ENCODE measurements around the gene MCC. TPM values are rescaled to one million over a fixed set of nuclear protein-coding genes. Genes with fewer than 3 reads are reported as not detected.

The MCC gene
- total and polyA plus RNA-seq, 4 donors = 1.6 to 38.6 (median 11.2) TPM

DNA sequence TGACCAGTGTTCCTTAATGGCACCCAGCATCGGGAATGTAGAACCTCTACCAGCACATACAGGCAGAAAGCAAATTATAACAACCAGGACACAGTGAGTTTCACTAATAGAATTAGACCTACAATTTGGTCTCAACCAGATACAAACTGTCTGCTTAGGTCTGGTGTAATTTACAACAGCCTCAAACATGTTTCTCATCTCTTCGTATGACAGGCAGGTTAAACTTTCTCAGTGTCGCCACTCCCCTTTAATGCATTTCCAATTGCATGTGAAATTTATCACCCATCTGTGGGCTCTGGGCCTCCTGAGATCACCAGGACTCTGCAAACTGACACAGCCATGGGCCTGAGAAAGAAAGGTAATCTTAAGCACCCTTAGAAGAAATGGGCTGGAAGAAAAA is 293.0 kb downstream of the MCC start:
- Histone ChIP-seq H3K4me3 (no peak overlapping the region), H3K27ac (ENCODE audit: low read depth in 1 of 2, low read length in 1 of 2) (no peak overlapping the region), H3K4me1 (ENCODE audit: control insufficient read depth in 5 of 5, insufficient read depth in 5 of 5, low read length in 5 of 5) (peaks cover 0 to 11% (median 4%) of the 10 kb centered on the region in 5 donors), H3K9ac (ENCODE audit: insufficient read depth in 1 of 2, low read length in 2 of 2) (no peak overlapping the region), H3K36me3 (ENCODE audit: control insufficient read depth in 4 of 4, insufficient read depth in 4 of 4, low read length in 4 of 4) (peaks cover 0 to 1% (median 0%) of the 10 kb centered on the region in 4 donors), H3K9me3 (ENCODE audit: control insufficient read depth in 4 of 4, insufficient read depth in 3 of 4, low read length in 3 of 4) (peaks cover 0 to 3% (median 0%) of the 10 kb centered on the region in 4 donors), H3K27me3 (ENCODE audit: control insufficient read depth in 3 of 3, insufficient read depth in 3 of 3, low read length in 2 of 3) (no peaks in the 10 kb centered on the region)
- TF ChIP-seq, protein P1, sequence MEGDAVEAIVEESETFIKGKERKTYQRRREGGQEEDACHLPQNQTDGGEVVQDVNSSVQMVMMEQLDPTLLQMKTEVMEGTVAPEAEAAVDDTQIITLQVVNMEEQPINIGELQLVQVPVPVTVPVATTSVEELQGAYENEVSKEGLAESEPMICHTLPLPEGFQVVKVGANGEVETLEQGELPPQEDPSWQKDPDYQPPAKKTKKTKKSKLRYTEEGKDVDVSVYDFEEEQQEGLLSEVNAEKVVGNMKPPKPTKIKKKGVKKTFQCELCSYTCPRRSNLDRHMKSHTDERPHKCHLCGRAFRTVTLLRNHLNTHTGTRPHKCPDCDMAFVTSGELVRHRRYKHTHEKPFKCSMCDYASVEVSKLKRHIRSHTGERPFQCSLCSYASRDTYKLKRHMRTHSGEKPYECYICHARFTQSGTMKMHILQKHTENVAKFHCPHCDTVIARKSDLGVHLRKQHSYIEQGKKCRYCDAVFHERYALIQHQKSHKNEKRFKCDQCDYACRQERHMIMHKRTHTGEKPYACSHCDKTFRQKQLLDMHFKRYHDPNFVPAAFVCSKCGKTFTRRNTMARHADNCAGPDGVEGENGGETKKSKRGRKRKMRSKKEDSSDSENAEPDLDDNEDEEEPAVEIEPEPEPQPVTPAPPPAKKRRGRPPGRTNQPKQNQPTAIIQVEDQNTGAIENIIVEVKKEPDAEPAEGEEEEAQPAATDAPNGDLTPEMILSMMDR (IDR thresholded peaks at IDR 0.05; ENCODE audit: control extremely low read depth, extremely low read depth) = no peak
- ATAC-seq (ENCODE audit: insufficient read depth, low FRiP score) (no peak), DNase-seq (no peak)
- WGBS, 2 donors = 95% methylated on average over 3 of the region's 3 CpGs

DNA sequence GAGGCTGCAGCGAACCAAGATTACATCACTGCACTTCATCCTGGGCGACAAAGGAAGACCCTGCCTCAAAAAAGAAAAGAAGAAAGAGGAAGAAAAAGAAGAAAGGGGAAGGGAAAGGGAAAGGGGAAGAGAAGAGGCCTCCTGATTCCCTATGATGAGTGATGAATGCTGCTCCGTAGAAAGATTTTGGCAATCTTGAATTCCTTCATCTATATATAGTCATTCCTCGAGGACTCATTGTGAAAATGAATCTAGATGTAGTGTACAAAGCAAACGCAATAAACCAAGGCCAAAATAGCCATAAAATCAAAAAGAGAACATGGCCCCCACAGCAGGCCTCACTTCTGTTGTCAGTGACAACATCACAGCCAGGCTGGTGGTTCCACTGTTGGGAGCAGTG is 293.7 kb downstream of the MCC start:
- Histone ChIP-seq H3K36me3 (ENCODE audit: control insufficient read depth in 4 of 4, insufficient read depth in 4 of 4, low read length in 4 of 4) (peaks cover 0 to 1% (median 0%) of the 10 kb centered on the region in 4 donors), H3K4me3 (no peak overlapping the region), H3K4me1 (ENCODE audit: control insufficient read depth in 5 of 5, insufficient read depth in 5 of 5, low read length in 5 of 5) (peaks cover 0 to 9% (median 2%) of the 10 kb centered on the region in 5 donors), H3K27ac (ENCODE audit: low read depth in 1 of 2, low read length in 1 of 2) (no peak overlapping the region), H3K9me3 (ENCODE audit: control insufficient read depth in 4 of 4, insufficient read depth in 3 of 4, low read length in 3 of 4) (peaks cover 0 to 3% (median 0%) of the 10 kb centered on the region in 4 donors), H3K9ac (ENCODE audit: insufficient read depth in 1 of 2, low read length in 2 of 2) (no peak overlapping the region), H3K27me3 (ENCODE audit: control insufficient read depth in 3 of 3, insufficient read depth in 3 of 3, low read length in 2 of 3) (no peaks in the 10 kb centered on the region)
- TF ChIP-seq, protein P1 (IDR thresholded peaks at IDR 0.05; ENCODE audit: control extremely low read depth, extremely low read depth) = no peak
- DNase-seq = no peak
- 62 to 77% methylated on average over 5 of the region's 5 CpGs for WGBS, 2 donors
- ATAC-seq (ENCODE audit: insufficient read depth, low FRiP score) = no peak

- TF ChIP-seq, protein P1 (IDR thresholded peaks at IDR 0.05; ENCODE audit: control extremely low read depth, extremely low read depth) = no peak
- H3K27ac ChIP-seq (ENCODE audit: low read depth in 1 of 2, low read length in 1 of 2) = no peak overlapping the region
- DNase-seq (no peak), ATAC-seq (ENCODE audit: insufficient read depth, low FRiP score) (no peak)
- peaks cover 0 to 3% (median 0%) of the 10 kb centered on the region in 4 donors for H3K9me3 ChIP-seq (ENCODE audit: control insufficient read depth in 4 of 4, insufficient read depth in 3 of 4, low read length in 3 of 4)
- no peaks in the 10 kb centered on the region for H3K27me3 ChIP-seq (ENCODE audit: control insufficient read depth in 3 of 3, insufficient read depth in 3 of 3, low read length in 2 of 3)
- H3K9ac ChIP-seq (ENCODE audit: insufficient read depth in 1 of 2, low read length in 2 of 2) = no peak overlapping the region
- peaks cover 0 to 5% (median 0%) of the 10 kb centered on the region in 5 donors for H3K4me1 ChIP-seq (ENCODE audit: control insufficient read depth in 5 of 5, insufficient read depth in 5 of 5, low read length in 5 of 5)
- peaks cover 0 to 1% (median 0%) of the 10 kb centered on the region in 4 donors for H3K36me3 ChIP-seq (ENCODE audit: control insufficient read depth in 4 of 4, insufficient read depth in 4 of 4, low read length in 4 of 4)
- H3K4me3 ChIP-seq = no peak overlapping the region
- WGBS, 2 donors = 87% methylated on average over 6 of the region's 6 CpGs
These were observed 294.1 kb downstream of the MCC start for GRCh38 chr5:113194125-113194524.
